ENCODE results near the gene HPCAL1. TPM values are rescaled to one million over a fixed set of nuclear protein-coding genes. Genes with fewer than 3 reads are reported as not detected.
"Not testable (repeated sequence)": the region's sequence is repeated elsewhere in the genome, so short reads cannot be mapped to it uniquely, and the experiment has no call there.

The HPCAL1 gene
- total RNA-seq, 1 donor from 2014 or later: 34.6 TPM

- H3K36me3 Mint-ChIP-seq (ENCODE audit: low read depth, unreplicated experiment): no peaks in the 10 kb centered on the region
- H3K9me3 Mint-ChIP-seq (ENCODE audit: unreplicated experiment): no peaks in the 10 kb centered on the region
- no peak overlapping the region for H3K4me3 Mint-ChIP-seq (ENCODE audit: unreplicated experiment)
- no peak for TF ChIP-seq CTCF (IDR thresholded peaks at IDR 0.05; ENCODE audit: unreplicated experiment)
- DNase-seq (ENCODE audit: low spot score): no peak
- H3K27ac Mint-ChIP-seq (ENCODE audit: unreplicated experiment): no peak overlapping the region
- H3K4me1 Mint-ChIP-seq (ENCODE audit: unreplicated experiment): peaks cover 11% of the 10 kb centered on the region
- H3K27me3 Mint-ChIP-seq (ENCODE audit: unreplicated experiment): peaks cover 9% of the 10 kb centered on the region
Measured at GRCh38 chr2:10258726-10259125, 44.0 kb upstream of the HPCAL1 start.

- no peaks in the 10 kb centered on the region for H3K36me3 Mint-ChIP-seq (ENCODE audit: low read depth, unreplicated experiment)
- H3K27me3 Mint-ChIP-seq (ENCODE audit: unreplicated experiment): peaks cover 9% of the 10 kb centered on the region
- no peak overlapping the region for H3K27ac Mint-ChIP-seq (ENCODE audit: unreplicated experiment)
Measured at GRCh38 chr2:10260130-10260529, 42.6 kb upstream of the HPCAL1 start.

GRCh38 chr2:10263526-10263925 lies 39.2 kb upstream of the HPCAL1 start:
- H3K36me3 Mint-ChIP-seq (ENCODE audit: low read depth, unreplicated experiment); H3K27me3 Mint-ChIP-seq (ENCODE audit: unreplicated experiment); H3K9me3 Mint-ChIP-seq (ENCODE audit: unreplicated experiment); DNase-seq (ENCODE audit: low spot score); H3K4me3 Mint-ChIP-seq (ENCODE audit: unreplicated experiment); H3K4me1 Mint-ChIP-seq (ENCODE audit: unreplicated experiment); H3K27ac Mint-ChIP-seq (ENCODE audit: unreplicated experiment): not testable (repeated sequence)

More at GRCh38 chr2:10260130-10260529, 42.6 kb upstream of the HPCAL1 start:
- H3K4me1 Mint-ChIP-seq (ENCODE audit: unreplicated experiment): peaks cover 11% of the 10 kb centered on the region
- DNase-seq (ENCODE audit: low spot score): no peak
- no peaks in the 10 kb centered on the region for H3K9me3 Mint-ChIP-seq (ENCODE audit: unreplicated experiment)
- no peak overlapping the region for H3K4me3 Mint-ChIP-seq (ENCODE audit: unreplicated experiment)
- no peak for TF ChIP-seq CTCF (IDR thresholded peaks at IDR 0.05; ENCODE audit: unreplicated experiment)

GRCh38 chr2:10264506-10265328 lies 38.0 kb upstream of the HPCAL1 start:
- H3K4me3 Mint-ChIP-seq (ENCODE audit: unreplicated experiment): no peak overlapping the region
- H3K27ac Mint-ChIP-seq (ENCODE audit: unreplicated experiment): no peak overlapping the region
- H3K36me3 Mint-ChIP-seq (ENCODE audit: low read depth, unreplicated experiment): no peaks in the 10 kb centered on the region
- no peak for DNase-seq (ENCODE audit: low spot score)
- H3K27me3 Mint-ChIP-seq (ENCODE audit: unreplicated experiment): no peaks in the 10 kb centered on the region
- H3K4me1 Mint-ChIP-seq (ENCODE audit: unreplicated experiment): peaks cover 7% of the 10 kb centered on the region
- no peaks in the 10 kb centered on the region for H3K9me3 Mint-ChIP-seq (ENCODE audit: unreplicated experiment)
- TF ChIP-seq CTCF (IDR thresholded peaks at IDR 0.05; ENCODE audit: unreplicated experiment): no peak

- peaks cover 5% of the 10 kb centered on the region for H3K4me1 Mint-ChIP-seq (ENCODE audit: unreplicated experiment)
- H3K27ac Mint-ChIP-seq (ENCODE audit: unreplicated experiment): no peak overlapping the region
Measured at GRCh38 chr2:10265329-10266132, 37.2 kb upstream of the HPCAL1 start.

More at GRCh38 chr2:10265329-10266132, 37.2 kb upstream of the HPCAL1 start:
- Mint-ChIP-seq H3K4me3 (ENCODE audit: unreplicated experiment) (no peak overlapping the region), H3K9me3 (ENCODE audit: unreplicated experiment) (no peaks in the 10 kb centered on the region), H3K27me3 (ENCODE audit: unreplicated experiment) (no peaks in the 10 kb centered on the region), H3K36me3 (ENCODE audit: low read depth, unreplicated experiment) (no peaks in the 10 kb centered on the region)
- no peak for TF ChIP-seq CTCF (IDR thresholded peaks at IDR 0.05; ENCODE audit: unreplicated experiment)
- DNase-seq (ENCODE audit: low spot score): no peak

Data from endothelial cell (in vitro differentiated cells).